HL-60/S4 treated with phorbol 12-myristate 13-acetate at 8.2 ng/mL for 4 days and 3 days (cell line): ENCODE measurements around the gene CASTOR1.

Source experiments
- in situ Hi-C: fragments of 300-500 bp; cut with MboI; formaldehyde crosslinking; loops from 2 replicates; pipeline ENCODE4 v1.15.0; 2022; ENCODE audit warnings: low sequenced_read_pairs

CASTOR1 gene

GRCh38 chr22:30320021-30320556 lies 30.8 kb upstream of the CASTOR1 start:
- in situ Hi-C loops, result no loop called here

DNA sequence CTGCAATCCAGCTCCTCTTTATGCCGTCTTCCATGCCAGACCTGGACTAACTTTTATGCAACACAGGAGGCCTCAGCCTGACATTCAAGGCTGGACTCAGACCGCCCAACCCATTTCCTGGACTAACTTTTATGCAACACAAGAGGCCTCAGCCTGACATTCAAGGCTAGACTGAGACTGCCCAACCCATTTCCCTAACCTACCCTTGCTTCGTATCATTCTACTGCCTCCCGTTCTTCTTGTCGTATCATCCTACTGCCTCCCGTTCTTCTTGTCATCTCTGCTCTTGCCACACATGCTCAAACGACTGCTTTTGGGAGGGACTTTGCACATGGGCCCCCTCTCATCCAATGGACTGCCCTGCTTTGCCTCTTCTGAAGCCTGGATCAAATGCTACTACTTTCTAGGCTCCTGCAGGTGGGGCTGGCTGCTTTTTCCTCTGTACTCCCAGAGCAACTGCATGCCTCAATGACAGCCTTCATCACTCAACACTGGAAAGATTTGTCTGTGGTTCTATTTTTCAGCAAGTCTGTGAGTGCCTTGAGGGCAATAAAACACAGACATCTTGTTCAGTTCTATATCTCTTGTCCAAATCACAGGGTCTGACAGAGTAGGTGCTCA lies 29.6 kb upstream of the CASTOR1 start:
- in situ Hi-C loops, result no loop called here

- in situ Hi-C loops, result no loop called here
These were observed 28.5 kb upstream of the CASTOR1 start for GRCh38 chr22:30317778-30318177.

DNA sequence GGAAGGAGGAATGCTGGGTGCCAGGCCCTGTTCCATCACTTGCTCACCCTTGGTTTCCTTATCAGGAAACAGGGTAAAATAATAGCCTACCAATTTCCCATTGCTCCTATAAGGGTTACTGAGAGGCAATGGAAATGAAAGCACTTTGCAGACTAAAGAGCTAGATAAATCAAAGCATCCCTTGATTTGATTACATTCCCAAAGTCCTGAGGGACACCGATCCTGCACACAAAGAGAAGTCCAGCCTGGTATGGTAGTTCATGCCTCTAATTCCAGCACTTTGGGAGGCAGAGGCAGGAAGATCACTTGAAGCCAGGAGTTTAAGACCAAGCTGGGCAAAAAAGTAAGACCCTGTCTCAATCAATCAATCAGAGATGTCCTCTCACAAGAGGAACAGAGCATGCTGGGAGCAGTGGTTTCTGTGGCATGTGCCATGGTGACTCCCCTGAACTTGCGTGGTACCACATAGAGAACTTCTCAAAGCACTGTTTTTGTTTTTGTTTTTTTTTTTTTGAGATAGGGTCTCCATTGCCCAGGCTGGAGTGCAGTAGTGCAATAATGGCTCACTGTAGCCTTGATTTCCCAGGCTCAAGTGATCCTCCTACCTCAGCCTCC lies 26.8 kb upstream of the CASTOR1 start:
- in situ Hi-C loops, result no loop called here

DNA sequence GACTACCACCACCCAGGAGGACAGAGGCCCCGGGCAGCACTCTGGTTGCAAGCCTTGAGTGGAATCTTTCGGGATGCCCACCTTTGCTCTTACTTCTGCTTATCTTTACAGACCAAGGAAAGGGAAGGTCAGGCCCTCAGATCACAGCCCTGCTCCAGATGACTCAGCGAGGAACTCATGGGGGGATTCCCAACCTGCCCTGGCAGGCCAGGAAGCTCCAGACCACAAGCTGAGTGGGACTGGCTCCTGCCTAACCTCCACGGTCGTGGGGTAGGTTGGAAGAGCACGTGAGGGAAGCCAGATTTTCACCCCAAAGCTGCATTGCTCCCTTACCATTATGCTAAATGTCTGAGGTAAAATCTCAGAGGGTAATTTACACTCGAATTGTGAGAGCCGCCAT lies 25.6 kb upstream of the CASTOR1 start:
- in situ Hi-C loops, result no loop called here

- in situ Hi-C loops, result no loop called here
These were observed 24.4 kb upstream of the CASTOR1 start for GRCh38 chr22:30313527-30314363.

DNA sequence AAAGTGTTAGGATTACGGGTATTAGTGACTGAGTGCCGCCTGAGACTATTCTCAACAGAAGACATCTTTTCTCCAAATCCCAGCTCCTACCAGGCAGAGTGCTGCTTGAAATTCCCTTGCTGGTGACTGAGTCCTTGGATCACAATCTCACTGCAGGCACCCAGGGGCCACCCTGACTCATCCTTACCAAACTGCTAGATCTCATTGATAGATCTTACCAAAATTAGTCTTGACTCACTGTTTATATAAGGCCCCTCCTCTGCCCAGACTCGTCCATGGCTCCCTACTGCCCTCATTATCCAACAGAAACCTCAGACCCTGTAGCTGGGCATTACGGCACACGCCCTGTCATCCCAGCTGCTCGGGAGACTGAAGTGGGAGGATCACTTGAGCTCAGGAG lies 22.7 kb upstream of the CASTOR1 start:
- in situ Hi-C loops, result no loop called here

DNA sequence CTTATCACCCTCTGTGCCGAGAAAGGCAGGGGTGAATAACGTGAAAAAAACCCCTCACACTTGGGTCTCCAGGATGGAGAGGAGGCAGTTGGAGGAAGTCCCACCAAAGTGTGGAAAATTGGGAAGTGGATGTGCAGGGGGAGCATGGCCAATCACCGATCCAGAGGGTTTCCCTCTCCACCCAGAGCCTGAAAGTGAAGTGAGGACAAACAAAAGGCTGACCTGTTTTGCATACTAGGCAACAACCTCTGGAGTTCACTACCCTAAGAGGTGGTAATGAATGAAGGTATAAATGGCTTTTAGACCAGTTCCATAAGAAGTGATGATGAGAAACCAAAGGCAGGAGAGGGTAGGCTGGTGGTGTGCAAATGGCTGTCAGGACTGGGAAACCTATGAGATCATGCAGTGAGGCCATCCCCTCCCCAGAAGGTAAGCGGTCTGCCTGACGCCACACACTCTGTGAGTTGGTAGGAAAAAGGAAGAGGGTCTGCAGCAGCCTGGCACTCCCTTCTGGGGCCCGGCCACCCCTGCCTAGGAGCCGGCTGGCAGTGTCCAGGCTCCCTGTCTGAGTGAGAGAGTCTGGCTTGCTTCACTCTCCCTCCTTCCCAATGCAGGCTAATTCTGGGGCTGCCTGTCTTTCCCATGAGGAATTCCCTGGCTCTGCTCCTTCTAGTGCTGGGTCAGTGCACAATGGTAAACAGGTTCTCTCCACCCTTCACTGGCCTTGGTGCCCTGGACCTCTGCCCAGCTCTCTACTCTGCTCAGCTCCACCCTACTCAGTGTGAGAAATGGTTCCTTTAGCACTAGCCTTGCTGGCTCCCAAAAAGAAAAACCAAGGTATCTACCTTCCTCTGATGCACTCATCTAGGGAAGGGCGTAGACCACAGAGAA lies 21.8 kb upstream of the CASTOR1 start:
- in situ Hi-C loops, result no loop called here

GRCh38 chr22:30309951-30310741 lies 20.8 kb upstream of the CASTOR1 start:
- in situ Hi-C loops, result no loop called here

GRCh38 chr22:30308518-30309230 lies 19.4 kb upstream of the CASTOR1 start:
- in situ Hi-C loops, result no loop called here

DNA sequence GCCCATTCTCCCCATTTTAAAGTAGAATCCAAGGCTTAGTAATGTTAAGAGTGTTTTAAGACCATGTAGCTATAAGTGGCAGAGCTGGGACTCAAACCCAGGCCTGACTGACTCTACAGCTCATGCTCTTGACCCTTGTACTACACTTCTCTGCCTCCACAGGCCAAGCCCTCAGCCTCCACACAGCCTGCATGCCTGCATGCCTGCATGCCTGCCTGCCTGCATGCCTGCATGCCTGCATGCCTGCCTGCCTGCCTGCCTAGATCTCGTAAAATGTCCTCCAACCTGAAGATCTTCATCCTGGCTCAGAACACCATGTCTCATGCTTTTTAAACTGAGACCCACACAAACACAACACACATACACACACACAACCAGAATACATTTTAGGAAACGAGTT lies 18.8 kb upstream of the CASTOR1 start:
- in situ Hi-C loops, result no loop called here

GRCh38 chr22:30307041-30307574 lies 17.8 kb upstream of the CASTOR1 start:
- in situ Hi-C loops, result no loop called here

DNA sequence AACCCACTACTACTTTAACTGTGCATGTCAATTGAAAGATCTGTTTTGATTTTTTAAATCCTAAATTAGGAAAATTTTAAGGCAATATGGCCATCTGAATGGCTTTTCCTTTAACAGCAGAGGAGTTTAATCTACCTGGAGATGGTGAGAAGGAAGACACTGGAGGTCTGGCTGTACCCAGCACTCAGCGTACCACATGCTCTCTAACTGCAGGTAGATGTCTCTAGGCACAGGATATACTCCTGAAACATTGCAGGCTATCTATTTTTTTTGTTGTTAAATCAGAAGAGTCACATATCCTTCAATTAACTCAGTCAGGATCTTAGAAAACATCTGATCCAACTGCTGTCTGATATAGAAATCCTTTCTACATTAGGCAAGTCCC lies 17.3 kb upstream of the CASTOR1 start:
- in situ Hi-C loops, result no loop called here

DNA sequence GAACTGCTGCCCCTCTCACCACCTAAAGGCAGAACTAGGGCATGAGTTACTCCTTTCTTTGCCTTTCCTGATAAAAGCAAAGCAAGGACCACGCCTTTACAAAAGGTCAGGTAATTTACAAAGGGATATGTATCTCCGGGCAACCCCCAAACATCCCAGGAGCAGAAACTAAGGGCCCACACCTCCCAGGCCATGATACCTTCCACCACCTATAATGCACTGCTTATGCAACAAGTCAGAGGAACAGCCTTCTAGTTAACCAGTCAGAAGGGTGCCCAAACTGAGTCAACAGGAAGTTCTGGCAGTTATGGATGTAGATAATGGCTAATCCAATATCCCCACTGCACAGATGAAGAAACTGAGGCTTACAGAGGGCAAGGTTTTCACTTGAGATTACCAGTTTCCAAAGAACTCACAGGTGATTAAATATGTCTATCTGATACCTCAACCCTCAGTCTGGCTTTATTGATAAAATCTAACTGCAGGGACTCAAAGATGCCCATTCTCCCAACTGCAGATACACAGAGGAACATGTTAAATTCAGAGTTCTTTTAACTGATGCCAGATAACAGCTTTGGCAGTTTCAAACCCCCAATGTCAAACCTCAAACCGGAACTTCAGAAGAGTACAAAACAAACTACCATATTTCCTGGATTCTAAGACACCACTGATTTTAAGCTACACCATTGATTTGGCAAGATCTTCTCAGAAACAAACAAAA lies 16.8 kb upstream of the CASTOR1 start:
- in situ Hi-C loops, result no loop called here

DNA sequence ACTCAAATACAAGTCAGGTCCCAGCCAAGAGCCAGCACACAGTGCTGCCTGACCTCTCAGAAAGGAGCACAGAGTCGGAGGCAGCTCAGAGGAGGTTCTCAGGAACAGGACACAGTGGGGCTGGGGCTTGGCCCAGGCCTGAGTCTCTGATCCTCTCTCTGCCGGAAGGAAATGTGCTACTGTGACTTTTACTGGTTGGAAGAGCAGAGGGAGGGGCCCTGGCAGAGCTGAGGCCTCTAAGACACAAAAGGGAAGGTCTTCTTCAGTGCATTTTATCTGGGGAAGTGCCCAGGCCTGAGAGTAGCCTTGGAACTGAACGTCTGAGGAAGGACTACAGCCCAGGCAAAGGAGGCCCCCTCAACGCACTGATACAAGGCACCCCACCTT lies 16.2 kb upstream of the CASTOR1 start:
- in situ Hi-C loops, result no loop called here

DNA sequence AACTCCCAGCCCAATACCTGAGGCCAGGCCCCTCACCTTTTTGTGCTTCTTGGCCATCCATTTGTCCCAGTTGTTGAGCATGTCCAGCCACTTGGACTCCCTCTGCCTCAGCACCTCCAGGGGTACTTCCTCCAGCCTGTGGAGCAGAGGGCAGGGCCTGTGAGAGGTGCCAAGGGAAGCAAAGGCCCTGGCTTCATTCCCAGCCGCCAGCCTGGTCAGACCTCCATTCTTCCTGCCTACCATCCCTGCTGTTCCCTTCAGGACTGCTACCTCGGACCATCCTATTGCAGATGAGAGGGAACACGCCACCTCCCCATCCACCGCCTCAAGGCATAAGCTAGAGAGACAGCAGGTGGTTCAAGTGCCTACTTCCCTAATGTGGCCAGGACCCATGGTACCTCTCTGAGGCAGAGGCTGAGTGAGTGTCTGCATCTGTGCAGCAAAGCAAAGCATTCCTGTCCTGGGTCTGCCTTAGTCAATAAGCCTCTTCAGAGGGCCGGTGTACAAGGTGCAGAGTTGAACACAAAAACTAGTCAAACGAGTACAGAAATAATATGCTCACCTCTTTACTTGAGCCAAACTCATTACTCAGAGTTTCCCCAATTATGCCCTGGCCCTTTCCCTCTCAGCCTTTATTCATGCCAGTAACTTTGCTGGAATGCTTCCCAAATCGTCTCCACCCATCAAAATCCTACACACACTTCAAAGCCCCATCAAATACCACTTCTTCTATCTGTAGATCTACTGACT lies 15.4 kb upstream of the CASTOR1 start:
- in situ Hi-C loops, result no loop called here

DNA sequence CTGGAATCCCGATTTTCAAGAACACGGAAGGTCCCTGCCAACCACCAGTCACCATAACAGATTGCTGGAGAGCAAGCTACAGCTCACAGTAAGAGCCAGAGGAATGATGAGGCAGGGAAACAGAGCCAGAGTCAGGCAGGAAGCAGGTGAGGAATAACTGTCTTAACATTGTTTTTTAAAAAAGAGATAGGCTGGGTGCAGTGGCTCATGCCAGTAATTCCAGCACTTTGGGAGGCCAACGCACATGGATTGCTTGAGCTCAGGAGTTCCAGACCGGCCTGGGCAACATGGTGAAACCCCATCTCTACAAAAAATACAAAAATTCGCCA lies 13.5 kb upstream of the CASTOR1 start:
- in situ Hi-C loops, result no loop called here
